ENCODE data around the gene PAFAH1B1.

GRCh38 chr17:2551928-2552327, 41.5 kb upstream of the PAFAH1B1 start:
- TF ChIP-seq POU2F2 (IDR thresholded peaks at IDR 0.05; ENCODE audit: borderline replicate concordance, low read depth, low read length) (no peak), ATF3 (IDR thresholded peaks at IDR 0.05; ENCODE audit: borderline replicate concordance, extremely low read depth, low read depth, low read length) (no peak), POLR2A (IDR thresholded peaks at IDR 0.05; ENCODE audit: low read depth, low read length) (no peak), CTCF (IDR thresholded peaks at IDR 0.05 in 2 of 3, conservative IDR thresholded peaks at IDR 0.05 in 1 of 3; ENCODE audit: control insufficient read depth in 2 of 3, extremely low read depth in 1 of 3, insufficient read depth in 1 of 3, low read depth in 3 of 3, low read length in 3 of 3) (no peak), EP300 (IDR thresholded peaks at IDR 0.05; ENCODE audit: borderline replicate concordance in 1 of 2, control insufficient read depth in 1 of 2, low read depth in 2 of 2, low read length in 2 of 2) (no peak), BRCA1 (IDR thresholded peaks at IDR 0.05; ENCODE audit: low read depth, low read length) (no peak), RAD21 (IDR thresholded peaks at IDR 0.05; ENCODE audit: insufficient read depth, low read depth, low read length) (no peak), POLR2AphosphoS5 (IDR thresholded peaks at IDR 0.05; ENCODE audit: low read length) (no peak), EED (IDR thresholded peaks at IDR 0.05; ENCODE audit: low read depth) (no peak), FOS (IDR thresholded peaks at IDR 0.05; ENCODE audit: borderline replicate concordance, extremely low read depth, insufficient read length) (no peak)
